ENCODE measurements around the gene SRA1. TPM values are rescaled to one million over a fixed set of nuclear protein-coding genes. Genes with fewer than 3 reads are reported as not detected.

The SRA1 gene
- total and polyA plus RNA-seq, 8 donors, result 1.8 to 51.0 (median 26.8) TPM; not detected in 1

GRCh38 chr5:140550147-140551079 is 6.9 kb downstream of the SRA1 start:
- Histone ChIP-seq H3K36me3 (peaks cover 26 to 40% (median 31%) of the 10 kb centered on the region in 4 donors), H3K27ac (peak overlapping the region; percentile 26 to 99 (median 97)), H3K27me3 (no peaks in the 10 kb centered on the region), H3K4me1 (peaks cover 48 to 93% (median 72%) of the 10 kb centered on the region in 4 donors), H3K4me3 (no peak overlapping the region), H3K9me3 (no peaks in the 10 kb centered on the region)
- intact Hi-C loops (cut with DNase I; ENCODE audit: low total_unique reads), result no loop called here
- no peak for TF ChIP-seq POLR2AphosphoS5 (IDR thresholded peaks at IDR 0.05)
- no peak for TF ChIP-seq EP300 (IDR thresholded peaks at IDR 0.05)
- TF ChIP-seq CTCF (IDR thresholded peaks at IDR 0.05), result no peak
- no peak for TF ChIP-seq POLR2A (IDR thresholded peaks at IDR 0.05)
- DNase-seq, result no peak
- 81 to 89% (median 85%) methylated on average over 8 to 11 of the region's 11 CpGs for WGBS, 5 donors

DNA sequence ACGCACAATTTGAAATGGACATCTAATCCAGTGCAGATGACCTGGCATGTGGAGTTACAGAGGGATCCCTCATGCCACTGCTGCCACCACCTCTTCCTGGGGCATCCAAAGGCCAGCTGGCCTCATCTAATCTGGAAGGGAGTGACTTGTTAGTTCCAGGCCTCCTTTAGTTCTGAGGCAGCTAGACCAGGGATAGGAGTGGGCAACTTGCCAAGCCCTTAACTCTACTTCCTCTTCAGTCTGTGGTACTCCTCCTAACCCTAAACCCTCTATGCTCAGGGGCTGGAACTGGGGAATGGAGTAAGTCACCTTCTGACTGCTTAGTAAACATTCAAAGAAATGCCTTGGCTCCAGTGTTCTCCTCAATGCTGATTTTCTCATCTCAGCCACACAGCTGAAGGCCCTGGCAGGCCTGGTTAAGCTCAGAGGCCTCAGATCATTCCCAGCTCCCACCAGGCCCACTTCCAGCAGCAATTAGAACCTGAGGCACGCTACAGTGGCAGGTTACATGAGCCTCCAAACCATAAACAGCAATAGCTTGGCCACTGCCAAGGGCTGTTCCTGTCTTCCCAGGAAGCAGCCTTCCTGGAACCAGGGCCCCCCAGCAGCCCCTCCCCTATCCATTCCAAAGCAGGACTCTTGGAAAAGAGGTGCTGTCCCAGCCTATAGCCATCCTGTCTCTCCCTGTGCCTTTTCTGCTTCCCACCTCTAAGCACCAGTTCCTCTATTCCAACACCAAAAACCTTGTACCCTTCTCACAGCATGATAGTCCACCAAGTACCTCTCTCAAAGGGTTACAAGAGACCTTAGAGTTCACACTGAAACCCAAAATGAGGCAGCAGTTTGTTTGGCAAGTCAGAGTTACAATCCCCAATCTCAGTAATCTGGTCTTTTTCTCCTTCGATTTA is 7.8 kb downstream of the SRA1 start:
- peak overlapping the region in 1 of 4 donors; percentile 57 for H3K4me3 ChIP-seq
- H3K9me3 ChIP-seq, result no peaks in the 10 kb centered on the region
- no peaks in the 10 kb centered on the region for H3K27me3 ChIP-seq
- H3K4me1 ChIP-seq, result peaks cover 47 to 83% (median 63%) of the 10 kb centered on the region in 4 donors
- TF ChIP-seq POLR2A (IDR thresholded peaks at IDR 0.05), result no peak
- no peak for TF ChIP-seq CTCF (IDR thresholded peaks at IDR 0.05)
- TF ChIP-seq POLR2AphosphoS5 (IDR thresholded peaks at IDR 0.05), result peak; percentile 66 to 85 (median 78)
- peak; percentile 46 for TF ChIP-seq EP300 (IDR thresholded peaks at IDR 0.05)
- 22 to 54% (median 35%) methylated on average over 3 of the region's 3 CpGs for WGBS, 5 donors
- peaks cover 26 to 46% (median 37%) of the 10 kb centered on the region in 4 donors for H3K36me3 ChIP-seq
- DNase-seq, result peak; percentile 86 to 92
- intact Hi-C loops (cut with DNase I; ENCODE audit: low total_unique reads), result no loop called here
- peak overlapping the region; percentile 96 to 100 (median 98) for H3K27ac ChIP-seq

DNA sequence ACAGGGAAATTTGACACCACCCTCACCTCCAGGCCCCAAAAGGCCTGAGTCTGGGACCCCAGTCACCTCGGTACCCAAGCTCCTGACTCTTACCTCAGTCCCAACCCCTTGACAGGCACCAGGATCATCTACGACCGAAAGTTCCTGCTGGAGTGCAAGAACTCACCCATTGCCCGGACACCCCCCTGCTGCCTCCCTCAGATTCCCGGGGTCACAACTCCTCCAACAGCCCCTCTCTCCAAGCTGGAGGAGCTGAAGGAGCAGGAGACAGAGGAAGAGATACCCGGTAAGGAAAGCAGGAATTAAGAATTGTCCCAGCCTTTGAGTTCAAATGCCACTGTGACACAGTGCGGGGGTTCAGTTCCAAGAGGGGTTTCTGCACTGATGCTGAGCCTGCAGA is 8.5 kb downstream of the SRA1 start:
- intact Hi-C loops (cut with DNase I; ENCODE audit: low total_unique reads), result no loop called here
- whole genome bisulfite sequencing, 5 donors, result 66 to 78% (median 69%) methylated on average over 7 of the region's 7 CpGs
- no peak for TF ChIP-seq CTCF (IDR thresholded peaks at IDR 0.05)
- TF ChIP-seq POLR2AphosphoS5 (IDR thresholded peaks at IDR 0.05), result no peak
- no peak for TF ChIP-seq EP300 (IDR thresholded peaks at IDR 0.05)
- no peak for TF ChIP-seq POLR2A (IDR thresholded peaks at IDR 0.05)
- H3K4me3 ChIP-seq, result peak overlapping the region in 2 of 4 donors; percentile 50 to 57
- H3K9me3 ChIP-seq, result no peaks in the 10 kb centered on the region
- H3K4me1 ChIP-seq, result peaks cover 47 to 76% (median 56%) of the 10 kb centered on the region in 4 donors
- DNase-seq, result no peak
- peaks cover 26 to 53% (median 44%) of the 10 kb centered on the region in 4 donors for H3K36me3 ChIP-seq
- H3K27ac ChIP-seq, result peak overlapping the region; percentile 96 to 100 (median 98)
- H3K27me3 ChIP-seq, result no peaks in the 10 kb centered on the region

DNA sequence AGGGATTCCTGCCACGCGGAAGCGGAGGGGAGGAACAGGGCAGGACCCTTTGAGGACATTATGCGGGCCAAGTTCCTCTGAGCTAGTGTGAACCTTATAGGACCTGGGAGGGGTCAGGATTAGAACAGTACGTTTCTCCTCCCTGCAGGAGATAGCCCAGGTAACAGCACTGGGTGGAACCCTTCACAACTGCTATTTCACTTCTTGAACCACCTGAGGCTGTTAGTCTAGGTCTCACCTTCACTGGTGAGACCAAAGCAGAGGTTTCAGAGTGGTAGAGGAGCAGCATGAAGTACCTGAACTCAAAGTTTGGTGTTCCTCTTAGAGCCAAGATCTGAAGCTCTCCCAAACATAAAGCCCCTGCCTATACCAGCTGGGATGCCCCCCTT is 9.0 kb downstream of the SRA1 start:
- peak overlapping the region; percentile 96 to 100 (median 98) for H3K27ac ChIP-seq
- H3K4me3 ChIP-seq, result peak overlapping the region; percentile 45 to 57 (median 50)
- TF ChIP-seq EP300 (IDR thresholded peaks at IDR 0.05) (peak; percentile 15), POLR2A (IDR thresholded peaks at IDR 0.05) (no peak), POLR2AphosphoS5 (IDR thresholded peaks at IDR 0.05) (peak in 2 of 3 donors; percentile 66 to 92)
- no peaks in the 10 kb centered on the region for H3K9me3 ChIP-seq
- intact Hi-C loops (cut with DNase I; ENCODE audit: low total_unique reads), result no loop called here
- peaks cover 23 to 58% (median 49%) of the 10 kb centered on the region in 4 donors for H3K36me3 ChIP-seq
- peaks cover 47 to 71% (median 54%) of the 10 kb centered on the region in 4 donors for H3K4me1 ChIP-seq
- peak in 1 of 2 donors; percentile 92 for DNase-seq
- 2 to 9% (median 5%) methylated on average over 5 of the region's 5 CpGs for WGBS, 5 donors
- no peaks in the 10 kb centered on the region for H3K27me3 ChIP-seq
